ENCODE results near the gene LIF. TPM values are rescaled to one million over a fixed set of nuclear protein-coding genes. Genes with fewer than 3 reads are reported as not detected.

LIF gene
- polyA plus RNA-seq, 1 donor (not counting 4 experiments of a cell fraction or from before 2014, with no cell fraction given): 3.1 TPM

DNA sequence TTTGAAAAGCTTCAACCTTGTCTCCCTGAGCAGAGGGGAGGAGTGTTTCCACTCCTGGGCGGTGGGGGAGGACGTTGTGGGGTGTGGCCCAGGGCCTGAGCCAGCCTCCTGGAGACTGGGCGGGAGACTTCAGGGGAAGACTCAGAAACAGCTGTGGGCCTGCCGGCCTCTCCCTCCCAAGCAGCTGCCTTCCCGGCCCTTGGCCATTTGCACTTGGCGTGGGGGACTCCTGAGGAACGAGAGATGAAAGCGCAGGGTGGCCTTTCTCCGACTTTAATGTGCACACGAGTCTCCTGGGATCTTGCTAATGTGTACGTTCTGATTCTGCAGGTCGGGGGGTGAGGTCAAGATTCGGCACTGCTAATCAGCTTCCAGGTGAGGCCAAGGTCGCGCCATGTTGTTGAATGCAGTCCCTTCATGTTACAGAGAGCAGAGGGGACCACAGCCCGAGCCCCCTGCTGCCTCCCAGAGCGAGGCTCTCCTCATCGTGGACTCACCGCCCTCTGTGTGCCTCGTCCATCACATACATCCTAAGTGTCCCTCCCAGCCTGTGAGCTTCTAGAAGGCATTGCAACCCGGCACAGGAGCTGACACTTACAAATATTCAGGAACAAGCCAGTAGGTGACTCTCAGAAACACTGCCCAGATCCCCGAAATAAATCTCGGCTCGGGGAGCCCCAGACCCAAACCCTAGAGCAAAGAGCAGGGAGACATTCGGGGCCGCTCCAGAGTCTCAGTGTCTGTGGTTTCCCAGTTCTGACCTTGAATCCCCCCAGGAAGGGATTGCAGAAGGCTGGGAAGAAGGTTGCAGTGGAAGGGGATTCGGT is 7.7 kb downstream of the LIF start:
- Histone ChIP-seq H3K79me2 (ENCODE audit: control insufficient read depth, insufficient read depth, low read length) (no peaks in the 10 kb centered on the region), H3K4me2 (ENCODE audit: control insufficient read depth, extremely low read depth, insufficient read depth, low read depth, low read length) (no peak overlapping the region), H3K27ac (ENCODE audit: control insufficient read depth, insufficient read depth, low read length) (no peak overlapping the region), H2AFZ (ENCODE audit: control insufficient read depth, low read length) (no peak overlapping the region), H3K36me3 (ENCODE audit: control insufficient read depth in 2 of 2, extremely low read depth in 1 of 2, insufficient read depth in 2 of 2, low read length in 2 of 2) (peaks cover 0 to 2% of the 10 kb centered on the region in 2 experiments), H3K9me1 (ENCODE audit: control insufficient read depth, extremely low read depth, insufficient read depth, low read length) (no peaks in the 10 kb centered on the region), H3K4me1 (ENCODE audit: control insufficient read depth, extremely low read depth, insufficient read depth, low read length) (no peaks in the 10 kb centered on the region), H3K9me3 (ENCODE audit: control insufficient read depth, low read depth, low read length) (no peaks in the 10 kb centered on the region), H4K20me1 (ENCODE audit: control insufficient read depth, extremely low read depth, insufficient read depth, low read length) (no peaks in the 10 kb centered on the region), H3K27me3 (ENCODE audit: control insufficient read depth, extremely low read depth, insufficient read depth, low read length) (no peaks in the 10 kb centered on the region), H3K4me3 (ENCODE audit: control insufficient read depth in 2 of 3, extremely low read depth in 1 of 3, insufficient read depth in 2 of 3, low read depth in 1 of 3, low read length in 3 of 3) (no peak overlapping the region), H3K9ac (ENCODE audit: control insufficient read depth, extremely low read depth, insufficient read depth, low read length) (no peak overlapping the region)
- no peak for DNase-seq (ENCODE audit: low read depth, low spot score)
- no peak for FAIRE-seq
- dilution Hi-C loops (cut with MboI; ENCODE audit: extremely low pct_ligation_motif_present, low sequenced_read_pairs): no loop called here
- no peak for TF ChIP-seq EZH2 (IDR thresholded peaks at IDR 0.05; ENCODE audit: low read length)
- TF ChIP-seq, protein P1, sequence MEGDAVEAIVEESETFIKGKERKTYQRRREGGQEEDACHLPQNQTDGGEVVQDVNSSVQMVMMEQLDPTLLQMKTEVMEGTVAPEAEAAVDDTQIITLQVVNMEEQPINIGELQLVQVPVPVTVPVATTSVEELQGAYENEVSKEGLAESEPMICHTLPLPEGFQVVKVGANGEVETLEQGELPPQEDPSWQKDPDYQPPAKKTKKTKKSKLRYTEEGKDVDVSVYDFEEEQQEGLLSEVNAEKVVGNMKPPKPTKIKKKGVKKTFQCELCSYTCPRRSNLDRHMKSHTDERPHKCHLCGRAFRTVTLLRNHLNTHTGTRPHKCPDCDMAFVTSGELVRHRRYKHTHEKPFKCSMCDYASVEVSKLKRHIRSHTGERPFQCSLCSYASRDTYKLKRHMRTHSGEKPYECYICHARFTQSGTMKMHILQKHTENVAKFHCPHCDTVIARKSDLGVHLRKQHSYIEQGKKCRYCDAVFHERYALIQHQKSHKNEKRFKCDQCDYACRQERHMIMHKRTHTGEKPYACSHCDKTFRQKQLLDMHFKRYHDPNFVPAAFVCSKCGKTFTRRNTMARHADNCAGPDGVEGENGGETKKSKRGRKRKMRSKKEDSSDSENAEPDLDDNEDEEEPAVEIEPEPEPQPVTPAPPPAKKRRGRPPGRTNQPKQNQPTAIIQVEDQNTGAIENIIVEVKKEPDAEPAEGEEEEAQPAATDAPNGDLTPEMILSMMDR (optimal IDR thresholded peaks at IDR 0.05 in 1 of 3, IDR thresholded peaks at IDR 0.05 in 1 of 3, conservative IDR thresholded peaks at IDR 0.05 in 1 of 3; ENCODE audit: extremely low read depth in 1 of 3, insufficient read depth in 2 of 3, low read length in 3 of 3): no peak

DNA sequence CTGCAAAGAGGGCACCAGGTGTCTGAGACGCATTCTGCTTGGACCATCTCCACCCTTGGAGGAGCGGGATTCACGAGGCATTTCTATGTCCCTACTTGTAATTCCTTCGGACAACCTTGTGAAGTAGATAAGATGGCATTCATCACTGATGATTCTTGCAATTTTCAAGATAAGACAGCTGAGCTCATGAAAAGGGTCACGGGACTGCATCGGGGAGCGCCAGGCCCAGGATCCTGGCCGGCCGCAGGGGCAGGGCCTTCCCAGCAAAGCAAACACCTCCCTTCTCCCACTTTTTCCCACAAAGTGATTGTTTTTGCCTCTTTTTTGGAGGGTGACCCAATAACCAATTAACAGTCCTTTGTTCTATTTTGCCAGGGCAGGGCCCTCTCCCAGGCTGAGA is 8.4 kb downstream of the LIF start:
- Histone ChIP-seq H3K79me2 (ENCODE audit: control insufficient read depth, insufficient read depth, low read length) (no peaks in the 10 kb centered on the region), H3K9me3 (ENCODE audit: control insufficient read depth, low read depth, low read length) (no peaks in the 10 kb centered on the region), H4K20me1 (ENCODE audit: control insufficient read depth, extremely low read depth, insufficient read depth, low read length) (no peaks in the 10 kb centered on the region), H3K4me2 (ENCODE audit: control insufficient read depth, extremely low read depth, insufficient read depth, low read depth, low read length) (no peak overlapping the region), H3K27ac (ENCODE audit: control insufficient read depth, insufficient read depth, low read length) (no peak overlapping the region), H3K9ac (ENCODE audit: control insufficient read depth, extremely low read depth, insufficient read depth, low read length) (no peak overlapping the region), H2AFZ (ENCODE audit: control insufficient read depth, low read length) (no peak overlapping the region), H3K4me3 (ENCODE audit: control insufficient read depth in 2 of 3, extremely low read depth in 1 of 3, insufficient read depth in 2 of 3, low read depth in 1 of 3, low read length in 3 of 3) (no peak overlapping the region), H3K4me1 (ENCODE audit: control insufficient read depth, extremely low read depth, insufficient read depth, low read length) (no peaks in the 10 kb centered on the region), H3K9me1 (ENCODE audit: control insufficient read depth, extremely low read depth, insufficient read depth, low read length) (no peaks in the 10 kb centered on the region), H3K27me3 (ENCODE audit: control insufficient read depth, extremely low read depth, insufficient read depth, low read length) (no peaks in the 10 kb centered on the region), H3K36me3 (ENCODE audit: control insufficient read depth in 2 of 2, extremely low read depth in 1 of 2, insufficient read depth in 2 of 2, low read length in 2 of 2) (peaks cover 0 to 2% of the 10 kb centered on the region in 2 experiments)
- no peak for TF ChIP-seq EZH2 (IDR thresholded peaks at IDR 0.05; ENCODE audit: low read length)
- TF ChIP-seq, protein P1 (optimal IDR thresholded peaks at IDR 0.05 in 1 of 3, IDR thresholded peaks at IDR 0.05 in 1 of 3, conservative IDR thresholded peaks at IDR 0.05 in 1 of 3; ENCODE audit: extremely low read depth in 1 of 3, insufficient read depth in 2 of 3, low read length in 3 of 3): no peak
- no peak for DNase-seq (ENCODE audit: low read depth, low spot score)
- dilution Hi-C loops (cut with MboI; ENCODE audit: extremely low pct_ligation_motif_present, low sequenced_read_pairs): no loop called here
- FAIRE-seq: no peak
